Stimulated activated CD4-positive, alpha-beta T cell treated with anti-CD3 and anti-CD28 coated beads, Interleukin-4, amount 100 ng/mL, for 1 hour (primary cell): Measurements from ENCODE around the gene RYR3.
A peak's percentile ranks its signal among the peaks of the same experiment; 100 is the strongest.
"Not testable (repeated sequence)": the region's sequence is repeated elsewhere in the genome, so short reads cannot be mapped to it uniquely, and the experiment has no call there.

Source experiments
- DNase-seq: peaks from one replicate; pipeline ENCODE4 v3.0.0-alpha.2; 2020

RYR3 gene

DNA sequence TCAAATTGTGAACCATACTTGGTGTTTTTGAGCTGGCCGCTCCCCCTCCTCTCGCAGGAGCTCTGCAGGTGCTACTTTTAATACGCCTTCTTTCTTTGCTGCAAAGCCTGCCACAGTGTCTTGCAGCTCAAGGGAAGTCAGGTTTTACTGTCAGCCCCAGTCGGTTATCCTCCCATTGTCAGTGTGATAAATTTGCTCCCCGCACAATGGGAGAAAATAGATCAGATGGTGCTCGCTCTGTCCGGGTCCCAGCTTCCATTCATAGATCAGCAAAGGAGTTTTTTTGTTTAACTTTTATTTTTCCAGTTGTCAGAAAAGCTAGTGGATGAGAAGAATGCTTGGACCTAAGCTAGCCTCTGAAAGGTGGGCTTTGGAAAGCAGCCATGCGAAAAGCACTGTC lies 207.7 kb downstream of the RYR3 start:
- DNase-seq: no peak

DNA sequence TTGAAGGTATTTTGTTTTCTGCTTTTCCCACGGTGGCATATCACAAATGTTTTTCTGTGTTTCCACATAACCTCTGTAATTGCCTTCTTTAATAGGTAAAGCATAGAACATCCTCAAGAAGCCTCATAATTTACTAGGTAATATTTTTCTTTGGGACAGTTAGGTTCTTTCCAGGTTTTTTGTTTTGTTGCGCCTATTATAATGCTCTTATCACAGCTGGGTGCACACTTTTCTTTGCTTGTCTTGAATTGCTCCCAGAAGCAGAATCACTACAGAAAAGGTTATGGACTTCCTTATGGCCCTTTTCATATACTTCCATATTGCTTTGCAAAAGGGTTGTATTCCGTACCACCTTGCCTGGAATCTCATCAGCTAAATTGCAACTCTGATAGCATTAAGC lies 213.5 kb downstream of the RYR3 start:
- no peak for DNase-seq

DNA sequence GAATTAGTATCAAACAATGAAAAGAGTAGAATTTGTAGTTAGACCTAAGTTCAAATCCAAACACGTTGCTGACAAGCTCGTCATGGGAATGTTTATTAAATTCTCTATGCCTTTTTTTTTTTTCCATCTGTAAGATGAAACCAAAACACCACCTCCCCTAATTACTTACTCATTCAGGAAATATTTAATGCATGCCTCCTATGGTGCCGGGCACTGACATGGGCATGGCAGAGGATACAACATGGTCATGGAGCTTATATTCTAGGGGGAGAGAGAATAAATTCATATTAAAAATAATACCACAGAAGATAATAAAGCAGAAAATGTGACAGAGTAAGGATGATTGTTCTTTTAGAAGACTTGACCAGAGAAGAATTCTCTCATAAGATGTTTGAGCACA lies 215.8 kb downstream of the RYR3 start:
- DNase-seq: no peak

DNA sequence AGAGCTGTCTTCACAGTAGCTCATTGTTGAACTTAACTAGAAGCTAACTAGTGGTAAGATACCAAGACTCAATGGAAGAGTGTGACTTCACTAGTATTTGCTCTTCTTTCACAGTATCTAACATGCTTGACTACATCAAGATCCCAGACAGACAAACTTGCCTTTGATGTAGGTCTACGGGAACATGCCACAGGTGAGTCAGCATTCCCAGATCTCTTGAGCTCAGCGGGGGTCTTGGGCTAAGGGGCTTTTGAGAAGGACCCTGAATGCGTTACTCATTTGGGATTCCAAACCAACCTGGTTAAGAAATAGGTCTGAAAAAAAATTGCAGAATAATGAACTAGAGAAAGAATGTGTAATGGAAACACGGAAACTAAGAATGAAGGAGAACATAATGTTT lies 222.4 kb downstream of the RYR3 start:
- DNase-seq: no peak

DNA sequence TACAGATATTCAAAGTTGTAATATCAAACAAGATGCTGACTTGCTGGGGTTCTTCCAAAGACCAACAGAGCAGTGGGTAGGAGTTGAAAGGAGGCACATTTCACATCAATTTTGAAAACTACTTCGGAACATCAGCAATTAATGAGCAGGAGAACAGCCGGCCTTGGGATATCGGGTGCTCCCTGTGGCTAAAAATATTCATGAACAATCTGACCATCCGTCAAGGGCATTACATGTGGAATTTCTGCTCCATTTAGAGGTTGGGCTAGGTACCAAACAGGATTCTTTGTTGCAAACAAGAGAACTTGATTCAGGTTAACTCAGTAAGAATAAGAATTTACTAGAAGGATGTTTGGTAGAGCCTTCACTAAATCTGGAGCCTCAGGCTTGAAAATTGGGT lies 223.9 kb downstream of the RYR3 start:
- no peak for DNase-seq

DNA sequence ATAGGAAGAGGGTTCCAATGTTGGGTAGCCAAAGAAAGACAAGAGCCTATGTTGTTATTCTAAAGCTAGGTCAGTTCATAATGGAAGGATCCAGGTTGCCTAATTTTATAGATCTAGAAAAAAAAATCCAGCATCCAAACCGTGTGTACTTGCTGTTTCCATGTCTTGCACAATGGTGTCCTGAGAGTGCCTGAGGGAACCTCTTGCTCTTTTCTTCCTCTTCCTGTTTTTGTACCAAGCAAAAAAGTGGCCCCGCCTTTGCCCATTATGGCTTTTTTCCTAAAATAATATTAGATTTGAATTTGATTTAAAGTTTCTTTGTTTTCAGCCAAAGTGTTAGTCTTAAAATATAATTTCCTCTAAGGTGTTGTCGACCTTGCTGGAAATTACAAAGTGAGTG lies 224.4 kb downstream of the RYR3 start:
- no peak for DNase-seq

DNA sequence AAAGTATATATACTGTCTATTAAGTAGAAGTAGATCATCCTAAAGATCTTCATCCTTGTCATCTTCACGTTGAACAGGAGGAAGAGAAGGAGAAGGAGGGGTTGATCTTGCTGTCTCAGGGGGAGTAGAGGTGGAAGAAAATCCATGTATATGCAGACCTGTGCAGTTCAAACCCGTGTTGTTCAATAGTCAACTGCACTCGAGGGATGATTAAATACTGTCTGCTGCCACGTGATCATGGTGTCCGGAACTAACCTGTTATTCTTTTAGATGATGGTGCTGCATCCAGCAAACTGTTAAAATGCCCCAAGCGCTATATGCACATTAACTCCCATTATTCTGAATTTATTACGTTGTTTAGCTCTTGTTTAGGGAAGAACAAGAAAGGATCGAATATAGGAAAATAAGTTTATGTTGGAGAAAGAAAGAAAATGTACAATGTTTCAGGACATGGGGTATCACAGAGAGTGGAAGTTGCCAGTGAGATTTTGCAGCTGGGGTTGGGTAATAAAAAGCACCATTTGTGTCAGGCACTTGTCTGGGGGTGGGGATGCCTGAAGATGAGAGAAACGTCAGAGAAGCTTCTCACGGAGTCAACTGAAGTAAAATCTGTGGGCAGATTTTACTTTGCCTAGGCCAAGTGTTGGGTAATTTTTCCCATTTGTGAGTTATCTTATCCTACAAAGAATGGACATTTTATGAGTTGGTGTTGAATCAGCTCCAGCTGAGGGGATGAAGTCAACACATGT lies 229.2 kb downstream of the RYR3 start:
- no peak for DNase-seq

DNA sequence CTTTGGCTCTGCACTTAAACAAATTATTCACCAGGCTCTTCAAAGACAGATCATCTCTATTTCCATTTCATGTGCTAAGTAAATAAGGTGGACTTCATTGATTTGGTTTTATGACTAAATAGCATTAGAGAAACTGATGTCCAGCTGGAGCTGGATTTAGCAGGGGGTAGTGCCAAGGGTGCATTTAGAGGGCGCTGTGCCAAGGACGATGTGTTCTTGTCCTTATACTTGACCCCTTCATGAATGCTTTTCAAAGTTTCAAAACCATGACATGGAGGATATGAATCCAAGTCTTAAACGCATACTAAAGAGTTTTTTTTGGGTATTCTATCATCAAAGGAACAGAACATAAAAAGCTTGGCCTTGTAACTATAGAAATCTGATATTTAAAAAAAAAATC lies 233.2 kb downstream of the RYR3 start:
- no peak for DNase-seq

DNA sequence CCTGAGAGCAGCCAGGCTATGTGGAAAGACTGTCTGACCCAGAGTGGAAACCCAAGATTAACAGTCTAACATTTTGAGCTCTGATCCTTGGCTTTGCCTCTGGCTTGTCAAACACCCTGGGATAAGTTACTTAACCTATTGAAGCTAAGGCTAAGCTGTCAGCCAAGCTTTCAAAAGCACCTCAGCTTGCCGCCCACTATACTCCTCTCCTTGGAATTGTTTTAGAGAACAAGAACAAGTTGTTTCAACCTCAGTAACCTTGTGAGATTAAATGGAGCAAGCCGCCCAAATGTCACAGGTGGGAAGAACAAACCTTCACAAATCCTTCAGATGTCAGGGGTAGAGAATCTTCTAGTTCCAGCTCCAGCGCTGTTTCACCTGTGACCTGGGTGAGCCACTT lies 235.1 kb downstream of the RYR3 start:
- no peak for DNase-seq

DNA sequence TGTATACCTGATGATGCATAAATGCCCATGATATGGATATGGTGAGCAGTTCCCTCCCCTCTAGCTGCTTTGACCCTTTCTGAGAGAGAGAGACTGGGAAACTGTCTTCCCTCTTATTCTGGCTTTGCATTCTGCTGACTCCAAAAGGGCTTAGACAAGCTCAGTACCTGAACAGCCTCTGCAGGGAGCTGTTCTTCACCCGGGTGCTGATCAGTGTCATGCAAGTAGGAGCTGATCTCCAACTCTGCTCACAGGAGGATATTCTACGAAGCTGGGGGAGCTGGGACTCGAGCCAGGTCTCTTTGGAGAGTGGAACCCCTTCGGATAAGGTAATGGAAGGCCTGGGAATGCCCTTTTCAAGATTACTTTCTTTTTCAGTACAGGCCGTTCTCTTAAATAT lies 237.1 kb downstream of the RYR3 start:
- DNase-seq: peak; percentile 4

DNA sequence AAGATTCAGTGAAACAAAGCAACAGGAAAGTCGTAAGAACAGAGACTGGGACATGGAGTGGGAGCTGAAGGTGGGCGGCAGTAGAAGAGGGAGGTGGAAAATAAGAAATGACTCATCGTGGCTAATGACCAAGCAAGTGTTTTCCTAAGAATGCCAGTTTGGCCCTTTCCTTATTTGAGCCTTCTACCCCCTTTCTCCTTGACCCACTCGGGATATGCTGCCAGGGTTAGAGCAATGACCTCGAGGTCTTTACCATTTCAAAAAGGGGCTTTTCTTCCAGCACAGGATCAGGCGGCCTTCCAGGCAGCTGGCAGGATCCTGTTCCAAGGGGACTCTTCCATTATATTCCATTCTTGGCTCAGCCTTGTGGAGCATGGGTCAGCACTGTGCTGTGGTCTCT lies 241.1 kb downstream of the RYR3 start:
- DNase-seq: no peak

DNA sequence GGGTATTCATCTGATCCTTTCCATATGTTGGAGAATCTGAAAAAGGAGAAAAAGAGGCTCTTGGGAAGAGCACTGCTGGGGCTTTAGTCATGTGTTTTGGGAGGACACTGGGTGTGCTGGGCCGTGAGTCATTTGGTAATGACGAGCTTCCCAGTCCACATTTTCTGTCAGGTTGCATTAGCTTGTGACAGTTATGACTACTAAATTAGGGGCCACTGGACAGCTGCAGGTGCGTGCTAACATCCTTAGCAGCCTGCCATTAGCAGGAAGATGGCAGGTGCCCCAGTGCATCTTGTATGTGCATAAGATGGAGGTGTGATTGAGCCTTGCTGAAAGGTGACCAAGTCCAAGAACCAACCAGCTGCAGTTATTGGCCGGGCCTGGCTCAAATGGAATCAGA lies 242.4 kb downstream of the RYR3 start:
- DNase-seq: no peak

DNA sequence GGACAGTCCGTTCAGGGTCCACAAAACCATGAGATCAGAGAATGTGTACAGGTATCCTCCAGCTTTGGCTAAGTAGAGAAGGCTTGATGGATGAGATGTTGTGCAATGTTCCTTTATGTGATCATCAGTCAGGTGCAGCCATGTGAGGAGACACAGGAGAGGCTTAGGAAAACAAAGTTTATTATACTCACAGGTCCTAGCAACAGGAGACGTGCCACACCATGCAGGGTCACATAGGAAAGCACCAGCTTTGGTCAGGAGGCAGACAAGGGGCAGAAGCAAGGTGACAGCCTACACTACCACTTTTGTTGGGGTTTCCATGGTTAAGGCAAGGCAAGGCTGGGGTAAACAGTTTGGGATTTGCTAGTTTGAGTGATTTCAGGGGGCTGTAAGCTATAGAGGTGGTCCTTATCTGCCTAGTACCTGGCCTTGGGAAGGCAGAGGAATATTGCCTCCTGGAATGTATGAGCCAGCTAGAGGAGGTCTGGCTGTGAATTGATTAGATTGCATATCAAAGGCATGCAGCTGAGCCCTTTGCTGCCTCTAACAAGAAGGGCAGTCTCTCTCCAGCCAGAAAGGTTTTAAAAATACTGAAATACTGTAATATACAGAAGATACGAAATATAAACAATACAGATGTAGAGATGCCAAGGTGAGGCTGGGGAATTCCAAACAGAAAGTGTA lies 248.6 kb downstream of the RYR3 start:
- DNase-seq: no peak

DNA sequence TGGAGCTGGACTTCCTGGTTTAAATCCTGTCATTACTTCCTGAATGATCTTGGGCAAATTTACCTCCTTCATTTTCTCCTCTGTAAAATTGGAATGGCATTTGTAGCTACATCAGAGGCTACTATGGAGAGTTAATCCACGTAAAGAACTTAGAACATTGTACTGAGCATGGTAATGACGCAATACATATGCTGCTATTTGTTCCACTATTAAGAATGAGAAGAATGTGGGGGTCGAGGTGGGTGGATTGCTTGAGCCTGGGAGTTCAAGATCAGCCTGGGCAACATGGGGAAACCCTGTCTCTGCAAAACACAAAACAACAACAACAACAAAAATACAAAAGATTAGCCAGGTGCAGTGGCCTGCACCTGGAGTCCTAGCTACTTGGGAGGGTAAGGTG lies 250.6 kb downstream of the RYR3 start:
- DNase-seq: no peak

DNA sequence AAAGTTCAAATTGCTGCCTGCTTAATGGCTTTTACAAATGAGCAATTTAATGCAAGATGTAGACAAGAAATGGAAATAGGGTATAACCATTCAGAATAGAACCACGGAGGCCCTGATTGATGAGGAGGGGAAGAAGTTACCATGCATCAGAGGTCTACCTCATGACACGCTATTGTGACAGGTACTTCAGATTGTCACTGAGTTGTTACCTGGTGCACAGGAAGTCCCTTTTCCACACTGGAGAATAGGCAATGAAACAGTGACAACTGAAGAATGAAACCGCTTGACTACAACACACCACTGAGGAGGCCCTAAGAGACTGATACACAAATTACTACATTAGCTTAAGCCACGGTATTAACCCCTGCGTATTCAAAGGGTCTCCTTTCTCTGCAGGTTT lies 251.2 kb downstream of the RYR3 start:
- DNase-seq: no peak

DNA sequence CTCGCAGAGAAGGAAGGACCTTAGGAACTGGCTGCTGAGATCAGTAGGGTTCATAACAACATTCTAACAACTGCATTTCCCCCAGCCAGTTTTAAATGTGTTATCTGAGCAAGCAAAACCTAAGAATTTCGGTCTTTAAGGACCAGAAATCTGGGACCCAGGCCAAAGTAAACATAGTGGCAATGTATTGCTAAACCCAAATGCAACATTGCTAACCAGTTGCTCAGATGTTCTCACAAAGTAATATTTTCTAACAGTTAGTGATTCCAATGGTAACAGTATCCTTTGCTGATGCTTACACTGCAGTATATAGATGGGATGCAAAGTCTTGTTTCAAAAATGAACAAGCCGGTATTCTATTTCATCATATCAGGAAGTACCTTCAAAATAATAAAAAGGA lies 254.3 kb downstream of the RYR3 start:
- DNase-seq: no peak

DNA sequence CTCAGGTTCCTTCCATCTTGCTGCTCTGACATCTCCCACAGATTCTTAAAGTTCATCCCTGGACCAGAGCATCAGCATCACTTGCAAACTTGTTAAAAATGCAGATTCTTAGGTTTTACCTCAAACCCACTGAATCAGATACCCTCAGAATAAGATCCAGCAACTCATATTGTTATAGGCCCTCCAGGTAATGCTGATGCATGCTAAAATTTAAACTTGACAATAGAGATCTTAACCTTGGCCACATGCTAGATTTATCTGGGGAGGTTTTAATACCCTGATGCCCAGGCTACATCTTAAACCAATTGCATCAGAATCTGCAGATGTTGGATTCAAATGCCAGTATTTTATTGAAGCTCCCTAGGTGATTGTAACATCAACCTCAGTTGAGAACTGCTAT lies 256.9 kb downstream of the RYR3 start:
- no peak for DNase-seq

DNA sequence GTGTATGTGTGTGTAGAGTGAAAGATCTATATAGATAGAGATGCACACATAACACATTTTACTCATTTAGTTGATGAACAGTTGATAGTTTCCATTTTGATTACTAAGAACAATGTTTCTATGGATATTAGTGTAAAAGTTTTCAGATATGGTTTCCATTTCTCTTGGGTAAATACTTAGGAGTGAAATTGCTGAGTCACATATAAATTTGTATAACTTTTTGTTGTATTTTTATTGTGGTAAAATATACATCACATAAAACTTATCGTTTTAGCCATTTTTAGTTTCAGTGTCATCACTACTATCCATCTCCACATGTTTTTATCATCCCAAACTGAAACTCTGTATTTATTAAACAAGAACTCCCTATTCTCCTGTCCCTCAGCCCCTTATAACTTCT lies 258.3 kb downstream of the RYR3 start:
- no peak for DNase-seq

DNA sequence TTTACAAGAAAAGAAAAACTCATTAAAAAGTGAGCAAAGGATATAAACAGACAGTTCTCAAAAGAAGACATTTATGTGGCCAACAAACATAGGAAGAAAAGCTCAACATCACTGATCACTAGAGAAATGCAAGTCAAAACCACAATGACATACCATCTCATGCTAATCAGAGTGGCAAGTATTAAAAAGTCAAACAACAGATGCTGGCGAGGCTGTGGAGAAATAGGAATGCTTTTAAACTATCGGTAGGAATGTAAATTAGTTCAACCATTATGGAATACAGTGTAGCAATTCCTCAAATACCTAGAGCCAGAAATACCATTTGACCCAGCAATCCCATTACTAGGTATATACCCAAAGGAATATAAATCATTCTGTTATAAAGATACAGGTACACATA lies 267.1 kb downstream of the RYR3 start:
- DNase-seq: not testable (repeated sequence)

DNA sequence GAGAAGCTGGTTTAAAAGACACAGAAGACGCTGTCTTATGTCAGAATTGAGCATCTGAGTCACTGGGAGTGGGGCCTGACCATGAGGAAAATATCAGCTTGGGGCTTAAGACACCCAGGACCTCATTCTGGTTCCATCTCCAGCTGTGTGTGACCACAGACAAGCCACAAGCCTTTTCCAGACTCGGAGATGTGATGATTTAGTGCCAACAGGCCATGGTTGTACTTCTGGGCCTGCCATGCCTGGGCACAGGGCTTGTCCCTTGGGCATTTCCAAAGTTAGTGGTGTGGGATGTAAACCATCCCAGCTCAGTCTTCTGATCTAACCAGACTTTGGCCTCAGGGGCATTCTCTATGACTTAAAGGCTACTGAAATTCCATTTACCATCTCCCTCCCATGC lies 269.8 kb downstream of the RYR3 start:
- no peak for DNase-seq

DNA sequence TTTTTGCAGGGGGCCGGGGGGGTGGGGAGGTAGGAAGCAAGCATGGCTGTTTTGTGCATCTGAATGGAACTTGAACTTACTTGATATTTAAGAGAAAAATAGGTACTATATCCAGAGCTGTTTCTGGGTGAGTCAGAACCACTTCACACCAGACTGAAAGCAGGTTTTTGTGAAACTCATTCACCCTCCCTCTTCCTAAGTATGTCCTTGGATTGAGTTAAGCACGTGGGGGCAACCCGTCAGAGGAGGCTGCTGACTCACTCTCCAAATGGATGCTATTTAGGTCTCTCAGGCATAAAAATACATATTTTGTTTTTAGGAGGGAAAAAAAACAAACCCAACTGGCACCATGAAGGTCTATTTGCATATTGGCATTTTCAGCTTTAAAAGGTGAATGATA lies 270.3 kb downstream of the RYR3 start:
- DNase-seq: no peak

DNA sequence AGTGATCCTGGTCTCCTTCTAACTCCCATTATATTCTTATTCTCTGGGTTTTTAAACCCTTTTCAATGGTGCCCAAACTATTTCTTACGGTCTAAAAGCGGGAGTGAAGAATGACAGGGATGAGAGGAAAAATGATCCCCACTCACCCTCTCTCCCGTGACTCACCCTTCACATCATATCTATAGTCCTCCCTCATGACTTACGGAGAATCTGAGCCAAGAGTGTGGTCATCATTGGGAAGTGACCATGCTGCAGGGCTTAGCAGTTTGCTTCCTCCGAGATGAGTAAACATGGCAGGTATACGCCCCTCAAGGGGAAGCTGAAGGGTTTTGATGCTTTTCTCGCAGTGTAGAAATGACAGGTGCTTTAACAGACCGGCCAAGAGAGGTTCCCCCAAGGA lies 274.0 kb downstream of the RYR3 start:
- DNase-seq: no peak

DNA sequence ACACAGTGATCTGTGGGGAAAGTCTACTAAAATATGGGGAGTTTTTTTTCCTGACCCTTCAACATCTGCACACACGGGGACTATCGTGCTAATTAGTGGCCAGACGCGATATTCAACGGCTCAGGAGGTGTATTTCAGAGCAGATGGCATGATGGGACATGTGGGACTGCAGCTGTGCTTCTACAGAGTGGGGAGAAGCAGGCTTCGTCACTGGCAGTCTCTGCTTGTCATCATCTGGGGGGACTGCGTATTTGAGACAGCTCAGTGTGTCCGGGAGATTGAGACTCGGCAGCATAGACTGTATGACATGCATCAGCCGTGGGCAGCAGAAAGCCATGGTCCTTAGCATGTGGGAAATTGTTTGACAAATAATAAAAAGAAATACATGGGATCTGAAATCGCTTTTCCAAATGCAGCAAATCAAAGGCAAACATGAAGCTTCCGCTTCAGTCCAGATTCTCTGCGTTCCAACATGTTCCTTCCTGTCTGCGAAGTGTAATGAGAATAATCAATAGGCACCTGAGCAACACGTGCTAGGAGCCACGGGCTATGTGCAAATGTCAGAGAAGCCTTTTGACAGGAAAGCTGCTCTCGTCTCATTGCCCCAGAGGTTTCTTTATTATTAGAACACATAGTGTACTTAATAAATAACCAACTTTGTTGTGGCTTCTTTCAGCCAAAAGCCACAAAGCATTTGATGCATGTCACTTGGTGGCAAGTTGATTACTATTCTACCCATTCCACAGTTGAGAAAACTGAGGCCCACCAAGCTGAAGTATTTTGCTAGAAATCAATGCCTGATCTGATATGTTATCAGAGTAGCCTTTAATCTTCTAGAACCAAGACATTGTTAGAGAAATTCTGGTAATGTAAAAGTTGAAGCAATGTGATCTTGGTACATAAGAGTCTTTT lies 276.3 kb downstream of the RYR3 start:
- no peak for DNase-seq

DNA sequence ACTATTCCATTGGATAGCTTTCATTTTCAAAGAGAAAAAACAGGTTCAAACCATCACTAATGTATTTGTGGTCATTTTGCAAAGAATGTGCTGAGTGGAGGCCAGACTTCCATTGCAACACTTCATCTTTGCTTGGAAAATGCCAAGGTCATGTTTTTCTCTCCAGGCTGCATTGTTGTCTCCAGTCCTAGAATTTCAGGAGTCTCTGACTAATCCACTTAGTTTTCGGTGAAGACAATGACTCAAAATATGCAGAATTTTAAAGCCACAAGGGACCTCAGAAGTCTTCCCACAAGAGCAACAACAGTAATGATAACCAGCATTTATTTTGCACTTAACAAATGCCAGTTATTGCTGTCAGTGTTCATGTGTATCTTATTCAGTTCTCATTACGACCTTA lies 277.0 kb downstream of the RYR3 start:
- DNase-seq: no peak
